ENCODE results near the gene FMN2.

The FMN2 gene

DNA sequence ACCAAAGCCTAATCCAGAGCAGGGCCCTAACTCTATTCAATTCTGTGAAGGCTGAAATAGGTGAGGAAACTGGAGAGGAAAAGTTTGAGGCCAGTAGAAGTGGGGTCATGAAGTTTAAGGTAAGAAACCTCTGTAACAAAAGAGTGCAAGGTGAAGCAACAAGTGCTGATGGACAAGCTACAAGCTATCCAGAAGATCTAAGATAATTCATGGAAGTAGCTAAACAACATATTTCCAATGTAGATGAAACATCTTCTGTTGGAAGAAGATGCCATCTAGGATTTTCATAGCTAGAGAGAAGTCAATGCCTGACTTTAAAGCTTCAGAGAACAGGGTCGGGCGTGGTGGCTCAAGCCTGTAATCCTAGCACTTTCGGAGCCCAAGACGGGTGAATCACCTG lies 302.7 kb downstream of the FMN2 start:
- Histone ChIP-seq H3K36me3 (ENCODE audit: control insufficient read depth in 2 of 2, insufficient read depth in 1 of 2, low read length in 2 of 2) (no peaks in the 10 kb centered on the region), H3K4me3 (ENCODE audit: low read depth, low read length) (no peak overlapping the region), H3K27ac (ENCODE audit: extremely low read depth, low read depth, low read length) (no peak overlapping the region), H3K4me1 (ENCODE audit: control insufficient read depth, insufficient read depth, low read length) (peaks cover 9% of the 10 kb centered on the region; the same call in 1 of the 2 replicates), H3K9me3 (ENCODE audit: control insufficient read depth, insufficient read depth, low read depth, low read length) (no peaks in the 10 kb centered on the region)
- TF ChIP-seq SCRT2 (tag by site-specific recombination; IDR thresholded peaks at IDR 0.05) = peak; percentile 85
- TF ChIP-seq ZNF785 (tag by site-specific recombination; IDR thresholded peaks at IDR 0.05) = no peak
- TF ChIP-seq ZNF521 (tag by site-specific recombination; IDR thresholded peaks at IDR 0.05) = no peak
- POLR2A ChIA-PET = no interaction called here
- CTCF ChIA-PET = interaction anchor here (0.6 kb wide), 1 partner anchor 206 kb away, joined by 3 read pairs; no protein-coding TSS in a partner anchor

DNA sequence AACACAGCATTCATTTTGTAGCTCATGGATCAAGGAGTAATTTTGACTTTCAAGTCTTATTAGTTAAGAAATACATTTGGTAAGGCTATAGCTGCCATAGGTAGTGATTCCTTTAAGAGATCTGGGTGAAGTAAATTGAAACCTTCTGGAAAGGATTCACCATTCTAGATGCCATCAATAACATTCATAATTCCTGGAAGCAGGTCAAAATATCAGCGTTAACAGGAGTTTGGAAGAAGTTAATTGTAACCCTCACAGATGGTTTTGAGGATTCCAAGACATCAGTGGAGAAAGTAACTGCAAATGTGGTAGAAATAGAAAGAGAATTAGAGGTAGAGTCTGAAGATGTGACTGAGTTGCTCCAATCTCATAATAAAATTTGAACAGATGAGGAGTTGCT lies 303.7 kb downstream of the FMN2 start:
- no peaks in the 10 kb centered on the region for H3K36me3 ChIP-seq (ENCODE audit: control insufficient read depth in 2 of 2, insufficient read depth in 1 of 2, low read length in 2 of 2)
- TF ChIP-seq ZNF16 (tag by site-specific recombination; IDR thresholded peaks at IDR 0.05; ENCODE audit: low read depth) = no peak
- no peak for TF ChIP-seq ZFP3 (tag by site-specific recombination; IDR thresholded peaks at IDR 0.05; ENCODE audit: low read depth)
- ChIA-PET CTCF (no interaction called here), POLR2A (no interaction called here)
- no peak overlapping the region for H3K4me3 ChIP-seq (ENCODE audit: low read depth, low read length)
- peaks cover 9% of the 10 kb centered on the region; the same call in 1 of the 2 replicates for H3K4me1 ChIP-seq (ENCODE audit: control insufficient read depth, insufficient read depth, low read length)
- no peaks in the 10 kb centered on the region for H3K9me3 ChIP-seq (ENCODE audit: control insufficient read depth, insufficient read depth, low read depth, low read length)
- H3K27ac ChIP-seq (ENCODE audit: extremely low read depth, low read depth, low read length) = no peak overlapping the region

DNA sequence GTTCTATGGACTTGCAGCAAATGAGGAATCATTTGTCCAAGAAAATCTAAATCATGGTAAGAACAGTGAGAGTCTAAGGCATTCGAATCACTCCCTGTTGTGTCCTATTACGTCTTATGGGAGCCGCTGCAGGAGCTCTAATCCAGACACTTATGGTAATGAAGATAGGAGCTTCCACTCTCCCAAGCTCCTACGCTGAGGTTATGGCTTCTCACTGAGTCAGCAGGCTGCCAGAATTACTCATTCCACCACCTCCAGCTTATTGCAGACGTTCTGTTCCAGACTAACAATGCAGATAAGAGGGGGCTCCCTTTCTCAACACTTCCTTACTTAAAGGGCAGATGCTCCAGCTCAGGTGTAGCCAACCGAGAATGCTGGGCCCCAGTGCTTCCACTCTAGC lies 307.7 kb downstream of the FMN2 start:
- H3K36me3 ChIP-seq (ENCODE audit: control insufficient read depth in 2 of 2, insufficient read depth in 1 of 2, low read length in 2 of 2) = no peaks in the 10 kb centered on the region
- CTCF ChIA-PET = interaction anchor here (0.6 to 0.8 kb wide), 3 partner anchors 56 to 302 kb away, joined by 3 read pairs; no protein-coding TSS in a partner anchor
- no peaks in the 10 kb centered on the region for H3K9me3 ChIP-seq (ENCODE audit: control insufficient read depth, insufficient read depth, low read depth, low read length)
- POLR2A ChIA-PET = interaction anchor here (1.0 kb wide), 1 partner anchor 212 kb away, joined by 4 read pairs; the partner anchor contains the start of gene GREM2
- no peak overlapping the region for H3K4me3 ChIP-seq (ENCODE audit: low read depth, low read length)
- H3K4me1 ChIP-seq (ENCODE audit: control insufficient read depth, insufficient read depth, low read length) = peaks cover 9% of the 10 kb centered on the region; the same call in 1 of the 2 replicates
- H3K27ac ChIP-seq (ENCODE audit: extremely low read depth, low read depth, low read length) = no peak overlapping the region
- TF ChIP-seq MZF1 (tag by site-specific recombination; IDR thresholded peaks at IDR 0.05; ENCODE audit: borderline replicate concordance) = no peak
- TF ChIP-seq ZNF16 (tag by site-specific recombination; IDR thresholded peaks at IDR 0.05; ENCODE audit: low read depth) = no peak
- TF ChIP-seq SCRT2 (tag by site-specific recombination; IDR thresholded peaks at IDR 0.05) = no peak
- TF ChIP-seq ZXDB (tag by site-specific recombination; IDR thresholded peaks at IDR 0.05) = 0 out of 2 replicates have a peak, but pooled peaks have one; percentile 11
- TF ChIP-seq ZNF521 (tag by site-specific recombination; IDR thresholded peaks at IDR 0.05) = no peak
- TF ChIP-seq ZNF560 (tag by site-specific recombination; IDR thresholded peaks at IDR 0.05; ENCODE audit: borderline replicate concordance) = no peak
- no peak for TF ChIP-seq TCF7L2 (IDR thresholded peaks at IDR 0.05; ENCODE audit: borderline replicate concordance, low read depth, low read length)
- no peak for TF ChIP-seq ZNF426 (tag by site-specific recombination; IDR thresholded peaks at IDR 0.05)
- no peak for TF ChIP-seq ZNF140 (tag by site-specific recombination; IDR thresholded peaks at IDR 0.05)
- TF ChIP-seq ZNF146 (tag by site-specific recombination; IDR thresholded peaks at IDR 0.05) = no peak
- no peak for TF ChIP-seq ZNF138 (tag by site-specific recombination; IDR thresholded peaks at IDR 0.05; ENCODE audit: borderline replicate concordance)
- no peak for TF ChIP-seq ZNF621 (tag by site-specific recombination; IDR thresholded peaks at IDR 0.05)
- TF ChIP-seq ZNF623 (tag by site-specific recombination; IDR thresholded peaks at IDR 0.05) = no peak
- peak; percentile 50 for TF ChIP-seq ZFHX2 (tag by site-specific recombination; conservative IDR thresholded peaks at IDR 0.05)
- no peak for TF ChIP-seq ZNF785 (tag by site-specific recombination; IDR thresholded peaks at IDR 0.05)
- 0 out of 2 replicates have a peak, but pooled peaks have one; percentile 19 for TF ChIP-seq ZBTB17 (tag by site-specific recombination; IDR thresholded peaks at IDR 0.05)
- TF ChIP-seq, protein P1, sequence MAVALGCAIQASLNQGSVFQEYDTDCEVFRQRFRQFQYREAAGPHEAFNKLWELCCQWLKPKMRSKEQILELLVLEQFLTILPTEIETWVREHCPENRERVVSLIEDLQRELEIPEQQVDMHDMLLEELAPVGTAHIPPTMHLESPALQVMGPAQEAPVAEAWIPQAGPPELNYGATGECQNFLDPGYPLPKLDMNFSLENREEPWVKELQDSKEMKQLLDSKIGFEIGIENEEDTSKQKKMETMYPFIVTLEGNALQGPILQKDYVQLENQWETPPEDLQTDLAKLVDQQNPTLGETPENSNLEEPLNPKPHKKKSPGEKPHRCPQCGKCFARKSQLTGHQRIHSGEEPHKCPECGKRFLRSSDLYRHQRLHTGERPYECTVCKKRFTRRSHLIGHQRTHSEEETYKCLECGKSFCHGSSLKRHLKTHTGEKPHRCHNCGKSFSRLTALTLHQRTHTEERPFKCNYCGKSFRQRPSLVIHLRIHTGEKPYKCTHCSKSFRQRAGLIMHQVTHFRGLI (tag by site-specific recombination; IDR thresholded peaks at IDR 0.05) = no peak
- TF ChIP-seq ZNF366 (tag by site-specific recombination; conservative IDR thresholded peaks at IDR 0.05) = no peak
- TF ChIP-seq, protein P2, sequence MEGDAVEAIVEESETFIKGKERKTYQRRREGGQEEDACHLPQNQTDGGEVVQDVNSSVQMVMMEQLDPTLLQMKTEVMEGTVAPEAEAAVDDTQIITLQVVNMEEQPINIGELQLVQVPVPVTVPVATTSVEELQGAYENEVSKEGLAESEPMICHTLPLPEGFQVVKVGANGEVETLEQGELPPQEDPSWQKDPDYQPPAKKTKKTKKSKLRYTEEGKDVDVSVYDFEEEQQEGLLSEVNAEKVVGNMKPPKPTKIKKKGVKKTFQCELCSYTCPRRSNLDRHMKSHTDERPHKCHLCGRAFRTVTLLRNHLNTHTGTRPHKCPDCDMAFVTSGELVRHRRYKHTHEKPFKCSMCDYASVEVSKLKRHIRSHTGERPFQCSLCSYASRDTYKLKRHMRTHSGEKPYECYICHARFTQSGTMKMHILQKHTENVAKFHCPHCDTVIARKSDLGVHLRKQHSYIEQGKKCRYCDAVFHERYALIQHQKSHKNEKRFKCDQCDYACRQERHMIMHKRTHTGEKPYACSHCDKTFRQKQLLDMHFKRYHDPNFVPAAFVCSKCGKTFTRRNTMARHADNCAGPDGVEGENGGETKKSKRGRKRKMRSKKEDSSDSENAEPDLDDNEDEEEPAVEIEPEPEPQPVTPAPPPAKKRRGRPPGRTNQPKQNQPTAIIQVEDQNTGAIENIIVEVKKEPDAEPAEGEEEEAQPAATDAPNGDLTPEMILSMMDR (tag by site-specific recombination; IDR thresholded peaks at IDR 0.05) = no peak
- TF ChIP-seq, protein P3, sequence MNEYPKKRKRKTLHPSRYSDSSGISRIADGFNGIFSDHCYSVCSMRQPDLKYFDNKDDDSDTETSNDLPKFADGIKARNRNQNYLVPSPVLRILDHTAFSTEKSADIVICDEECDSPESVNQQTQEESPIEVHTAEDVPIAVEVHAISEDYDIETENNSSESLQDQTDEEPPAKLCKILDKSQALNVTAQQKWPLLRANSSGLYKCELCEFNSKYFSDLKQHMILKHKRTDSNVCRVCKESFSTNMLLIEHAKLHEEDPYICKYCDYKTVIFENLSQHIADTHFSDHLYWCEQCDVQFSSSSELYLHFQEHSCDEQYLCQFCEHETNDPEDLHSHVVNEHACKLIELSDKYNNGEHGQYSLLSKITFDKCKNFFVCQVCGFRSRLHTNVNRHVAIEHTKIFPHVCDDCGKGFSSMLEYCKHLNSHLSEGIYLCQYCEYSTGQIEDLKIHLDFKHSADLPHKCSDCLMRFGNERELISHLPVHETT (tag by site-specific recombination; IDR thresholded peaks at IDR 0.05) = no peak
- TF ChIP-seq ZNF202 (tag by site-specific recombination; IDR thresholded peaks at IDR 0.05; ENCODE audit: borderline replicate concordance) = no peak
- TF ChIP-seq ZNF555 (tag by site-specific recombination; conservative IDR thresholded peaks at IDR 0.05) = no peak
- no peak for TF ChIP-seq ZNF19 (tag by site-specific recombination; IDR thresholded peaks at IDR 0.05; ENCODE audit: low read depth)
- no peak for TF ChIP-seq ZSCAN16 (tag by site-specific recombination; IDR thresholded peaks at IDR 0.05)
- no peak for TF ChIP-seq GLIS1 (tag by site-specific recombination; IDR thresholded peaks at IDR 0.05)
- no peak for TF ChIP-seq ZNF626 (tag by site-specific recombination; IDR thresholded peaks at IDR 0.05)
- TF ChIP-seq ZNF302 (tag by site-specific recombination; IDR thresholded peaks at IDR 0.05; ENCODE audit: low read depth) = no peak
